HG03469 (cell line): ENCODE results near the gene SMIM41.

Experiments used
- ATAC-seq: cut with Tn5 transposase; IDR thresholded peaks from one replicate; pipeline ENCODE4 v1.9.1; 2021; ENCODE audit warnings: mild to moderate bottlenecking, moderate library complexity, moderate number of reproducible peaks; ENCODE audit not compliant: unreplicated experiment

The SMIM41 gene

DNA sequence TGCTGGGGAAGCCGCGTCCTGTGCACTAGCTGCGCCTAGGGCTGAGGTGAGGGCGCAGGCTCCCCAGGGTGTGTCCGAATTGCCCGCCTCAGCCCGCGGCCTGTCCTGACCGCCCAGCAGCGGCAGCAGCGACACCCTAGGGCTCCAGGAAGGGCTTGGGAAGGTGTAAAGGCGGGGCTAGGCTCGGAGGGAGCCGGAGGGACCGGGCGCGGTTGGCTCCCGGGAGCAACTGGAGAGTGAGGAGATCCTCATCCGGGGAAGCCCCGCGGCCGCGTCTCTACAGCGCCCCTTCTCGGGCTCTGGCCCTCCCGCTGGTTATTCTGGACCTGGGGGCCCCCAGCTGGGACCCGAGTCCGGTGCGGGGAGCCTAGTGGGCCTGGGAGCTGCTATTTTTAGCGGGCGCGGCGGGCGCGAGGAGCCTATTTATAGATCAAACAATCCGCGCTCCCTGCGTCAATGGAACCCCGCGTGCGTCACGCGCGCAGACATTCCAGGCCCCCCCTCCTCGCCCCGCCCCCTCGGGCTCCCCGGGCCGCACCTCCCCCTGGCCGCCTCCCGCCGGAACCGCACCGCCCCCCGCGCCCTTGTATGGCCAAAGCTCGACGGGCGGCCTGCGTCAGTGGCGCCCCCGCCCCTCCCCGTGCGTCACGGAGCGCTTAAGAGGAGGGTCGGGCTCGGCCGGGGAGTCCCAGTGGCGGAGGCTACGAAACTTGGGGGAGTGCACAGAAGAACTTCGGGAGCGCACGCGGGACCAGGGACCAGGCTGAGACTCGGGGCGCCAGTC, 28.6 kb upstream of the SMIM41 start, which contains the start of gene NR4A1:
TSS of gene NR4A1 (plus strand) at position 685 of the 784 bp plus-strand sequence. CDS start 2,887 bp downstream, outside the sequence.
- ATAC-seq, result peak; percentile 54

DNA sequence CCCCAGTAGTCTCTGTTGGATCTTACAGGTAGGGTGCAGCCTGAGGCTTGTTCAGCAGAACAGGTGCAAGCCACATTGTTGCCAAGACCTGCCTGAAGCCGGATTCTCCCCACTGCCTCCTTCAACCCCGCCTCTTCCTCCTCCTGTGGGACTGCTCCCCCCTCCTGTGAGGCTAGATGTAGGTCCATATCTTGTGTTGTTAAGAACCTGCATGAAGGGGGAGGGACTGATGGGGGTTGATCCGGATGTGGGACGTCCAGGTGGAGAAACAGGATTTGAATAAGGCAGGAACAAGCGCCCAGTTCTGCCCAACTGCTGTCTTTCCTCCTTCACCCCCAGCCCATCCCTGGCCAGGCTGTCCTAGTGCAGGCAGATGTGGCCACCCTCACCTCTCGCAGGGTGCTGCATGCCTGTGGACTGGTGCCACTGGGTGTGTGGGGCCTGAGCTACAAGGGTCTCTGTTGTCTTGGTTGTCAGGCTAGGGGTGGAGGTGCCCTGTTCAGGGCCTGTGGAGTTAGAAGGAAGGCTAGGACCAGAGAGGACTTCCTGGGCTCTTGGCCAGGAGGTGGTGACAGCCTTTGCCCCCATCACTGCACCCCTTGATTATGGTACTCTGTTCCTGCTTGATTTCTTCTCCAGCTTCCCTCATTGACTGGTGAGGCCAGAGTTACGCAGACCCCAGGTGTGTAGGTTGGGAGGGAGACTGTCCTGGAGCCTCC, 26.9 kb upstream of the SMIM41 start:
- no peak for ATAC-seq

DNA sequence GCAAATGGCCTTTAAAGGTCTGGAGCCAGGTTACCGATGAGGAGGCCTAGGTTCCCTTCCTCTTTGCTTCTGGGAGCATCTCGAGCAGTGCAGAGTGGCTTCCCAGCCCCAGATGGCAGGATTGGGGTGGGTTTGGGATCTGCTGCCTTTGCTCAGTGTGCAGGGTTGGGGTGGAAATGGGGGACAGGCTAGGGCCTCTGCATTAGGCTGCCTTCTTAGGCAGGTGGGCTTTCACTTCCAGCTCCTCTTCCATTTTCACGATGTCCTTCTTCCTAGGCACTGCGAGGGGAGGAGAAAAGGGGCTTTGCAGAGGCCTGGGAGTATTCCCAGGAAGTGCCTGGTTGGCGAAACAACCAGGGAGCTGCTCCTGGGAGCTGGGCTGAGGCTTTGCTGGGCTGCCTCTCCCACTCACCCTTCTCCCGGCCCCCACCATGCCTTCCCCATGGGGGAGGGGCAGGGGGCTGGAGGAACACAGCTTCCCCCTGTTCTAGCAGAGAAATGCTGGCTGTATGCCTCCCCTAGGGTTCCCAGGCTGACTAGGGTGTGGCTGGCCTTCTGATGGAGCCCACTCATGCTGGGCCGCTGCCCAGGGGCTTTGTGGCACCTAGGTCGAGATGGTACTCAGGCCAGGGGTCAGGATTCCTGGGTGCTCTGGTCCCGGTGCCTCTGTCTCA, 25.8 kb upstream of the SMIM41 start:
- ATAC-seq, result no peak

DNA sequence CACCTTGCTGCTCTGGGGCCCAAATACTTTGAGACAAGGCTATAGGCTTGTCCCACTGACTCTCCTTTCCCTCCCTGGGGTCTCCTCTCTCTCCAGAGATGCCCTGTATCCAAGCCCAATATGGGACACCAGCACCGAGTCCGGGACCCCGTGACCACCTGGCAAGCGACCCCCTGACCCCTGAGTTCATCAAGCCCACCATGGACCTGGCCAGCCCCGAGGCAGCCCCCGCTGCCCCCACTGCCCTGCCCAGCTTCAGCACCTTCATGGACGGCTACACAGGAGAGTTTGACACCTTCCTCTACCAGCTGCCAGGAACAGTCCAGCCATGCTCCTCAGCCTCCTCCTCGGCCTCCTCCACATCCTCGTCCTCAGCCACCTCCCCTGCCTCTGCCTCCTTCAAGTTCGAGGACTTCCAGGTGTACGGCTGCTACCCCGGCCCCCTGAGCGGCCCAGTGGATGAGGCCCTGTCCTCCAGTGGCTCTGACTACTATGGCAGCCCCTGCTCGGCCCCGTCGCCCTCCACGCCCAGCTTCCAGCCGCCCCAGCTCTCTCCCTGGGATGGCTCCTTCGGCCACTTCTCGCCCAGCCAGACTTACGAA, 25.2 kb upstream of the SMIM41 start:
- no peak for ATAC-seq

DNA sequence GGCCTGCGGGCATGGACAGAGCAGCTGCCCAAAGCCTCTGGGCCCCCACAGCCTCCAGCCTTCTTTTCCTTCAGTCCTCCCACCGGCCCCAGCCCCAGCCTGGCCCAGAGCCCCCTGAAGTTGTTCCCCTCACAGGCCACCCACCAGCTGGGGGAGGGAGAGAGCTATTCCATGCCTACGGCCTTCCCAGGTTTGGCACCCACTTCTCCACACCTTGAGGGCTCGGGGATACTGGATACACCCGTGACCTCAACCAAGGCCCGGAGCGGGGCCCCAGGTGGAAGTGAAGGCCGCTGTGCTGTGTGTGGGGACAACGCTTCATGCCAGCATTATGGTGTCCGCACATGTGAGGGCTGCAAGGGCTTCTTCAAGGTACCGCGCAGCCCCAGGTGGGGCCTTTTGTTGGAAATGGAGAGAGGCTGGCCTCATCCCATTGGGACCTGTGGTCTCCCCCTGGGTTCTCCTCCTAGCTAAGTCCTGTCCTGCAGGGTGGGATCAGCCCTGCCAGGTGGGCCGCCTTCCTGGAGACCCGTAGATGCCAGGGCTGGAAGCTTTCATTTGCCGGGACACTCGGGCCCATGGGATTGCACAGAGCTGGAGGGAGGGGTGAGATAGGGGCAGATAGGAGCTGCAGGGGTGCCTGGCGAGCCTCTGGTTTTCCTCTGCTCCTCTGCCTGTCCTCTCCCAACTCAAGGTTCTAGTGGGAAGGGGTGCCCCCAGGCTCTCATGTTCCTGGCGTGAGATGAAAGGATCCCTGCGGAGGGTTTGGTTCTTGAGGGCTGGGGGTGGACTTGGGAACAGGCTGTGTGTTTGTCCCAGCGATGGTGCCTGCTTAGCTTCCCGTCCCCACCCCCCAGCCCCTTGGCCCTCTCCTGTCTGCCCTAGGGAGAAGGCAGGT, 24.4 kb upstream of the SMIM41 start:
- no peak for ATAC-seq

DNA sequence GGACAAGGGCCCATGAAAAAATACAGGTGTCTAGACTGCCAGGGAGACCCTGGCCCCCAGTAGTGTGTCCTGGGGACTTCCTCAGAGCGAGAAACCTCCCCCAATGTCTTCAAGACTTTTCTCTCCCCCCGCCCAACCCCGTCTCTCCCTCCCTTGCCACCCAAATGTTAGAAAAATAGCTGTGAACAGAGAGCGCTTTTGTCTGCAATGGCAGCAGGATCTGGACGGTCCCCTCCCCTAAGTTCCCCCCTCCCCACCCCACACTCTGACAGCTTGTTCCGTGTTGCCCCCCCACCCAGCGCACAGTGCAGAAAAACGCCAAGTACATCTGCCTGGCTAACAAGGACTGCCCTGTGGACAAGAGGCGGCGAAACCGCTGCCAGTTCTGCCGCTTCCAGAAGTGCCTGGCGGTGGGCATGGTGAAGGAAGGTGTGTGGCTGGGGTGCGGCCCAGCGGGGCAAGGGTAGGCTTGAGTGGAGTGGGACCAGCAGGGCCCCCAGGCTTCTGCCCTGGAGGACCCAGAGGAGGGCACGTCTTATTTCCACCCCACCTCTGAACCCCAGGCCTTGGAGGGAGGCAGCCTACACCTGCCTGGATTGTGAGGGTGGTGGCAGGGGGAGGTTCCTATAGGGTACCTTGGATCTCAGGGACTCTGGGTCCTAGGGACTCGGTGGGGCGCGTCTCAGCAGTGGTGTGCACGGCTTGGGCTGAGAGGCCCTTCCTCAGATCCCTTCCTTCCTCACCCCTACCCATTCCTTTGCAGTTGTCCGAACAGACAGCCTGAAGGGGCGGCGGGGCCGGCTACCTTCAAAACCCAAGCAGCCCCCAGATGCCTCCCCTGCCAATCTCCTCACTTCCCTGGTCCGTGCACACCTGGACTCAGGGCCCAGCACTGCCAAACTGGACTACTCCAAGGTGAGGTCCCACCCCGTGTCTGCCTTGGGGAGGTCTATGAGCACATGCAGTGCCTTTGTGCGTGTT, 23.5 kb upstream of the SMIM41 start:
- ATAC-seq, result no peak

DNA sequence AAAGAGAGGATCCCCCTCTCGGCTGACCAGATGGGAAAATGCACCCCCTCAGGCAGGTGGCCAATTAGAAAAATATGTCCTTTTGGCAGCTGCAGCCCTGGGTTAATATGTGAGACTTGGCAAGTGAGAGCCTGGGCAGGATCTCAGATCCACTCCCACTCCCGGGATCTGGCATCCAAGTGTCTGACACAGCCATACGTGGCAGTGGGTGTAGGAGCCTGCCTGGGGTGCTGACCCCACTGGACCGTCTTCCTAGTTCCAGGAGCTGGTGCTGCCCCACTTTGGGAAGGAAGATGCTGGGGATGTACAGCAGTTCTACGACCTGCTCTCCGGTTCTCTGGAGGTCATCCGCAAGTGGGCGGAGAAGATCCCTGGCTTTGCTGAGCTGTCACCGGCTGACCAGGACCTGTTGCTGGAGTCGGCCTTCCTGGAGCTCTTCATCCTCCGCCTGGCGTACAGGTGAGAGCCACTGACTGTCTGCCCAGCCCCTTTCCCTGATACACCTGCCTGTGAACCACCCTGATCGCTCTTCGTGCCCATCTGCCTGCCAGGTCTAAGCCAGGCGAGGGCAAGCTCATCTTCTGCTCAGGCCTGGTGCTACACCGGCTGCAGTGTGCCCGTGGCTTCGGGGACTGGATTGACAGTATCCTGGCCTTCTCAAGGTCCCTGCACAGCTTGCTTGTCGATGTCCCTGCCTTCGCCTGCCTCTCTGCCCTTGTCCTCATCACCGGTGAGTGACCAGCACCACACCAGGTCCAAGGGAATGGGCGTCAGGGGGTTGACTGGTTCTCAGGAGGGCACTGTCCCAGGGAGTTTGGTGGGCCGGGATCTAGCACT, 22.5 kb upstream of the SMIM41 start:
- ATAC-seq, result no peak

DNA sequence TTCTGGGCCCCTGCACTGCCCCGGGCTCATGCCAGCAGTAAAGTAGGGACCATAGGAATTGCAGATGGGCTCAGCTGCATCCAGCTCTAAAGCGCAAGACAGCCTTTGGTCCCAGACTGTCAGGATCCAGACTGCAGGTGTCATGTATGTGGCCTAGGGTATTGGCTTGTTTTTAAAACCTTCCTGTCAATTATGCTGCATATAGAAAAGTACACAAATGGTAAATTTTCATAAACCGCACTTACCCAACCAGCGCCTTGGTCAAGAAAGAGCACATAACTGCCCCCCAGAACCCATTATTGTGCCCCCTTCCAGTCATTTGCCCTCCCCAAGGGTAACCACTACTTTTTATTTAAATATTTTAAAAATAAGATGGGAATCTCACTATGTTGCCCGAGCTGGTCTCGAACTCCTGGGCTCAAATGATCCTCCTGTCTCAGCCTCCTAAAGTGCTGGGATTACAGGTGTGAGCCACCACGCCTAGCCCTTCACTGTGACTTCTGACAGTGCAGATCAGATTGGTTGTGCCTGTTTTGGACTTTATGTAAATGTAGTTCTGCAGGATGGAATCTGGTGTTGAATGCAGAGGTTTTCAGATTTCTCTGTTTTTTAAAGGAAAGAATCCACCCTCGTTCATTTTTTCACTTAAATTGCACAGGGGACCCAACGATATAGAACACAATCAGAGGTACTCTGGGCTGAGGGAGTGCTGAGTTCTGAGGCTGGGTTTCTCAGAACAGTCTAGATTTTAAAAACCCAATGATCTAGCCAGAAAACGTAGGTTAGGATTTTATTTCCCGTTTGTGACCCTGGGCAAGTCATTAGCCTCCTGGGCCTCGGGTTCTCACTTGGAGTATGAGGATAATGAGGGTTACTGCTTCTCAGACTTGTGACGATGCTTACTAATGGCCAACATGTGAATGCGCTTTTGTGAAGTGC, 21.6 kb upstream of the SMIM41 start:
- ATAC-seq, result no peak

DNA sequence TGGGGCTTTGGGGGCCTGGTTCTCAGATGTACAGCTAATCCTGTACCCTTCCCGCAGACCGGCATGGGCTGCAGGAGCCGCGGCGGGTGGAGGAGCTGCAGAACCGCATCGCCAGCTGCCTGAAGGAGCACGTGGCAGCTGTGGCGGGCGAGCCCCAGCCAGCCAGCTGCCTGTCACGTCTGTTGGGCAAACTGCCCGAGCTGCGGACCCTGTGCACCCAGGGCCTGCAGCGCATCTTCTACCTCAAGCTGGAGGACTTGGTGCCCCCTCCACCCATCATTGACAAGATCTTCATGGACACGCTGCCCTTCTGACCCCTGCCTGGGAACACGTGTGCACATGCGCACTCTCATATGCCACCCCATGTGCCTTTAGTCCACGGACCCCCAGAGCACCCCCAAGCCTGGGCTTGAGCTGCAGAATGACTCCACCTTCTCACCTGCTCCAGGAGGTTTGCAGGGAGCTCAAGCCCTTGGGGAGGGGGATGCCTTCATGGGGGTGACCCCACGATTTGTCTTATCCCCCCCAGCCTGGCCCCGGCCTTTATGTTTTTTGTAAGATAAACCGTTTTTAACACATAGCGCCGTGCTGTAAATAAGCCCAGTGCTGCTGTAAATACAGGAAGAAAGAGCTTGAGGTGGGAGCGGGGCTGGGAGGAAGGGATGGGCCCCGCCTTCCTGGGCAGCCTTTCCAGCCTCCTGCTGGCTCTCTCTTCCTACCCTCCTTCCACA, 20.7 kb upstream of the SMIM41 start:
- ATAC-seq, result no peak

DNA sequence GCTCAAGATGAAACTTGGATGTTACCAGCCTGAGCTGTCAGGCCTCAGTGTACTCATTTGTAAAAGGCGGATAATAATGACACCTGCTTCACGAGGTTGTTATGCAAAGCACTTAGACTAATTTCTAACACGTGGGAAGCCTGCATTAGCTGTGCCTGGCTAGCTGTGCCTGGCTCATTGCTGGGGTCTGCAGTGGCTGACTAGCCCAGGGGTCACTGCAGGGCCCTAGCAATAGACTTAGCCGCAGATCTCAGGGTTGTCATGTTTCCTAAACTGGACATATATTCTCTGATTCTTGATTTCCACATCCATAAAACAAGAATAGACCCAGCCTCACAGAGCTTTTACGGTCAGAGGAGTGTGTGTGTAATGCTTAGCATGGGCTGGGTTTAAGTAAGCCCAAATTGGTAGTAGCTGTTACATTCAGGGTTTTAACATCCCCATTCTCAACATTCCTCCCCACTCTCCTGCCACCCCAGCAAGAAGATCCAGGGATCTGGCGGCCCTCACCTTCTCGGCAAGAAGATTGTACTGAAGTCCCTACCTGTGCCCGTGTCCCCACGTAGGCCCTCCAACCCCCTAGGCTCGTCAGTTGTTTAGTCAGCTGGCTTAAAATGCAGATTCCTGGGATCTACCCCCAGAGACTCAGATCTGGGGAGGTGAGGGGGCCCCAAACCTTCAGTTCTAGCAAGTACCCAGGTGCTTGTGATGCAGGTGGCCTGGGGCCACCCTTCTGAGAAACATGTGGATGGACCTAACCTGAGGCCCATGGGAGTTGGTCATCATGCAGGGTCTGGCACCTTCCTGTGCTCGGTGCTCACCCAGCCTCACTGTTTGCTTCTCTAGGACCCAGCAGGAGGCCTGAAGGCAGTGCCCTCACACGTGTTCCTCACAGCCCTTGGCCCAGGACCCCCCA, 19.7 kb upstream of the SMIM41 start:
- no peak for ATAC-seq

DNA sequence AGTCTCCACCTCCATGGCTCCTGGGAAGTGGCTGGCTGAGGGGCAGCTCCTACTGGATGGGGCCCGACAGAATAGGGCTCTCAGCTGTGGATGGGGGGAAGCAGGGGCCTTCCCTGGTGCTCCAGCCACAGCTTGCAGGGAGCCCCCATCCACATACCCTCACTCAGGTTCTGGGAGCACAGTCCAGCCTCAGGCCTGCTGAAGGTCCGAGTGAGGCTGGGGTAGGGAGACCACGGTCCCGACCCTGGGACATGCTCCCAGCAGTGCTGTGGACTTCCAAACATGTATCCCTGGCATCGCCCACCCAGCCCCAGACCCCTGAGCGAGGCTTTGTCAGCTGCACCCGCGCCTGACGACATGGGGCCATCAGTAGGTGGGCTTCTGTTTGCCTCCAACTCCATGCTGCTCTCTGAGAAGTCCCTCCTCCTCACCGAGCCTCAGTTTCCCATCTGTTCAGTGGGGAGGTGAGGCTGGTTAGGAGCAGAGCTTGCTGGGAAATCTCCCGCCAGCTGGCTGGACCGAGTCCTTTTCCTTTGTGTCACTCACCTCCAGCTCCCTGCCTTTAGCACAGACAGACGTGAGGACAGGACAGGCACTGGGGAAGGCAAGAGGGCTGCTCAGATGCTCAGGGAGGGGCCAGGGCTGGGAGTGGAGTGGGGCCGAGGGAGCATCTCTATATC, 18.9 kb upstream of the SMIM41 start:
- ATAC-seq, result no peak

DNA sequence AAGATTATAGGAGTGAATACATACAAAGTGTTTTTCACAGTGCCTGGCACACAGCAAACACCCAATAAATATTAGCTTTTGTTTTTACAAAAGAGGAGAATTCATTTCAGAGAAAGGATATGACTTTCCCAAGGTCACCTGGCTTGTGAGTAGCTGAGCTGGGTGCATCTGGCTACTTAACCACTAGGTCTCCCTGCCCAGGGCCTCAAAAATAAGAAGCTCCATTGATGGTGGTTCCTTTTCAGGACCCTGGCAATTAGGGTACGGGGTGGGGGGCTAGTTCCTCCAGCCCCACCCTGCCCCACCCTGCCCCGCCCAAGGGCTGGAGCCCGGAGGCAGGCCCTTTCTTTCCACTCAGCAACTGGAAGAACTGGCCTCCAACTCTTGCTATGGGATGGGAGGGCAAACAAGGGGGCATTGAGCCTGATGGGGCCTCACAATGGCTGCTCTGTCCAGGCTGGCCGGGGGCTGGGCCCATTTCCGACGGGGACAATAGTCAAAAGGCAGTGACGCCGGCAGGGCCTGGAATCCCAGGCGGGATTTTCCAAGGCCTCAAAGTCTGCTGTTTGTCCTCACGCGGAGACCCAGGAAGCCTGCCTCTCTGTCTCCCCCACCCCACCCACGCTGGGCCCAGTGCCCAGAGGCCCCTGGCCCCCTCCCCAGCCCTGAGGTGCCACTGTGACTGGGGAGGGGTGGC, 17.9 kb upstream of the SMIM41 start:
- ATAC-seq, result no peak

DNA sequence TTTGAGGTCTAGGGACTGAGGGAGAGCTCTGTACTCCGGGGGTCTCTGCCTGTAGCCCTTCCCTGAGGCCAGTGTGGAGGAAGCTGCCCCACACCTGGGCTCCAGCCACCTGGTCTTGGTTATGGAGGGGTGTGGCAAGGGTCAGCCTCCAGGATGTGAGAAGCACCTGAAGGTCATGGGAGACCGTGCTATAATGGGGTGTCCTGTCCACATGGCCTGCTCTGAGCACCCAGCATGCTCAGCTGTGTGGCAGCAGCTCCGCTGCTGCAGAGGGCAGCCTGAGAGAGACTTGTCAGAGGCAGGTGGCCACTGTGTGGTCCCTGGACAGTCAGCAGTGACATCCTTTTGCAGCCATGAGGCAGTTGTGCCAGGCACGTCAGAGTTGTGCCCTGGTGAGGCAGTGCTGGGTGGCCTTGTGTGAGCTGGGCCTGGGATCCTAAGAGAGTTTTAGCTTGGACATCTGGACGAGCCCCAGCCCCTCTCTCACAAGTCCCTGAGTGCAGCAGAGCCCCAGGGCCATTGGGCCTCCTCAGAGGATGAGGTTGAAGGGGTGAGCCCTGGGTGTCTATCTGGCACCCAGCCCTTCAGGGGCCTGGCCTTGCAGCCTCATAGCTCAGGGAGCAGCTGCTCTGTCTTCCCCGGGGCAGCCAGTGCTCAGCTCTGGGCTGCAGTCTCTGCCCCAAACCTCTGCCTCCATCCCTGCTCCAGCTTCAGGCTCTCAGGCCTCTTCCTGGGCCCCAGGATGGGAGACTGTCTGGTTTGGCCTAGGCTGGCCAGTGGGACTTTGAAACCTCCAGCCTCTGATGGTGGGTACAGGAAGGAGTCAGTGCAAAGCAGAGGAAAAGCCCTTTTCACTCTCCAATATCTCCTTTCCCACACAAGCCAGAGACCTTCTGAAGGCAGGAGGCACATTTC, 17.1 kb upstream of the SMIM41 start:
- no peak for ATAC-seq
